ENCODE data around the gene CCL27. TPM values are rescaled to one million over a fixed set of nuclear protein-coding genes. Genes with fewer than 3 reads are reported as not detected.
A peak's percentile ranks its signal among the peaks of the same experiment; 100 is the strongest.

CCL27 gene
- total RNA-seq (ENCODE audit: low replicate concordance), result 0.43 and 1.1 TPM in 2 replicates
- long read RNA-seq, result 0 reads

GRCh38 chr9:34662526-34663302, at the start of gene CCL27:
Gene CCL27, minus strand, starts transcription at chr9:34662657. Its CDS starts 24 bp downstream, at chr9:34662633.
- no peak for TF ChIP-seq CTCF (conservative IDR thresholded peaks at IDR 0.05)
- Mint-ChIP-seq H3K36me3 (peaks cover 5% of the 10 kb centered on the region), H3K4me3 (peak within 1 kb of the TSS; percentile 29), H3K27me3 (no peaks in the 10 kb centered on the region), H3K27ac (peak within 1 kb of the TSS; percentile 70), H3K9me3 (no peaks in the 10 kb centered on the region), H3K4me1 (ENCODE audit: unreplicated experiment) (peaks cover 9% of the 10 kb centered on the region)
- no peak for DNase-seq (ENCODE audit: extremely low spot score, unreplicated experiment)

- no peaks in the 10 kb centered on the region for H3K4me1 Mint-ChIP-seq (ENCODE audit: unreplicated experiment)
- no peaks in the 10 kb centered on the region for H3K9me3 Mint-ChIP-seq
- TF ChIP-seq CTCF (conservative IDR thresholded peaks at IDR 0.05), result no peak
- DNase-seq (ENCODE audit: extremely low spot score, unreplicated experiment), result no peak
- no peak overlapping the region for H3K27ac Mint-ChIP-seq
- peaks cover 13% of the 10 kb centered on the region for H3K27me3 Mint-ChIP-seq
- H3K4me3 Mint-ChIP-seq, result no peak overlapping the region
- no peaks in the 10 kb centered on the region for H3K36me3 Mint-ChIP-seq
Measured at GRCh38 chr9:34712140-34712539, 49.7 kb upstream of the CCL27 start.

GRCh38 chr9:34710023-34710422, 47.6 kb upstream of the CCL27 start, which contains the start of gene CCL21:
Gene CCL21, minus strand, starts transcription at chr9:34710136. Its CDS starts 70 bp downstream, at chr9:34710066.
- no peak within 1 kb of the TSS for H3K4me3 Mint-ChIP-seq
- DNase-seq (ENCODE audit: extremely low spot score, unreplicated experiment), result no peak
- H3K9me3 Mint-ChIP-seq, result no peaks in the 10 kb centered on the region
- H3K36me3 Mint-ChIP-seq, result no peaks in the 10 kb centered on the region
- no peaks in the 10 kb centered on the region for H3K4me1 Mint-ChIP-seq (ENCODE audit: unreplicated experiment)
- no peak within 1 kb of the TSS for H3K27ac Mint-ChIP-seq
- H3K27me3 Mint-ChIP-seq, result peaks cover 12% of the 10 kb centered on the region
- TF ChIP-seq CTCF (conservative IDR thresholded peaks at IDR 0.05), result no peak

GRCh38 chr9:34709196-34709978, 46.9 kb upstream of the CCL27 start:
- Mint-ChIP-seq H3K27ac (no peak overlapping the region), H3K4me3 (no peak overlapping the region), H3K9me3 (no peaks in the 10 kb centered on the region), H3K36me3 (no peaks in the 10 kb centered on the region), H3K4me1 (ENCODE audit: unreplicated experiment) (no peaks in the 10 kb centered on the region), H3K27me3 (peaks cover 12% of the 10 kb centered on the region)
- TF ChIP-seq CTCF (conservative IDR thresholded peaks at IDR 0.05), result no peak
- DNase-seq (ENCODE audit: extremely low spot score, unreplicated experiment), result no peak

GRCh38 chr9:34707130-34707529, 44.7 kb upstream of the CCL27 start:
- no peak for TF ChIP-seq CTCF (conservative IDR thresholded peaks at IDR 0.05)
- no peaks in the 10 kb centered on the region for H3K36me3 Mint-ChIP-seq
- no peaks in the 10 kb centered on the region for H3K9me3 Mint-ChIP-seq
- H3K27ac Mint-ChIP-seq, result peak overlapping the region; percentile 85
- H3K27me3 Mint-ChIP-seq, result peaks cover 4% of the 10 kb centered on the region
- H3K4me1 Mint-ChIP-seq (ENCODE audit: unreplicated experiment), result peaks cover 1% of the 10 kb centered on the region
- no peak overlapping the region for H3K4me3 Mint-ChIP-seq
- DNase-seq (ENCODE audit: extremely low spot score, unreplicated experiment), result no peak

Measured in type B pancreatic cell (in vitro differentiated cells).